Stimulated activated naive CD8-positive, alpha-beta T cell treated with anti-CD3 and anti-CD28 coated beads, Interleukin-15, Interleukin-2, amounts not matched to agents 100 U/mL and 50 U/mL, for 24 hours (primary cell): ENCODE results near the gene AKAP7.
"Not testable (repeated sequence)": the region's sequence is repeated elsewhere in the genome, so short reads cannot be mapped to it uniquely, and the experiment has no call there.

Experiments
- ATAC-seq: fragments of 150-1000 bp; cut with Tn5 transposase; one replicate; pipeline ENCODE4 v1.10.0; 2021
- DNase-seq: peaks from one replicate; pipeline ENCODE4 v3.0.0; 2021

AKAP7 gene

GRCh38 chr6:131135244-131136020, at the start of gene AKAP7:
TSS of gene AKAP7 (plus strand) at chr6:131135467. CDS start at chr6:131135764, 297 bp downstream.
- ATAC-seq (peak; percentile 82), DNase-seq (peak; percentile 73)

DNA sequence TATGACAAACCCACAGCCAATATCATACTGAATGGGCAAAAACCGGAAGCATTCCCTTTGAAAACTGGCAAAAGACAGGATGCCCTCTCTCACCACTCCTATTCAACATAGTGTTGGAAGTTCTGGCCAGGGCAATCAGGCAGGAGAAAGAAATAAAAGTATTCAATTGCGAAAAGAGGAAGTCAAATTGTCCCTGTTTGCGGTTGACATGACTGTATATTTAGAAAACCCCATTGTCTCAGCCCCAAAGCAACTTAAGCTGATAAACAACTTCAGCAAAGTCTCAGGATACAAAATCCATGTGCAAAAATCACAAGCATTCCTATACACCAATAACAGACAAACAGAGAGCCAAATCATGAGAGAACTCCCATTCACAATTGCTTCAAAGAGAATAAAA, 44.9 kb upstream of the AKAP7 start:
- ATAC-seq, result not testable (repeated sequence)

GRCh38 chr6:131091944-131092343, 43.3 kb upstream of the AKAP7 start:
- not testable (repeated sequence) for ATAC-seq

More for the DNA sequence above, 44.9 kb upstream of the AKAP7 start:
- DNase-seq, result not testable (repeated sequence)

GRCh38 chr6:131093334-131093733, 41.9 kb upstream of the AKAP7 start:
- DNase-seq, result no peak
- no peak for ATAC-seq

More at GRCh38 chr6:131091944-131092343, 43.3 kb upstream of the AKAP7 start:
- not testable (repeated sequence) for DNase-seq

- ATAC-seq (no peak), DNase-seq (no peak)
These were observed 38.5 kb upstream of the AKAP7 start for GRCh38 chr6:131096786-131097185.

DNA sequence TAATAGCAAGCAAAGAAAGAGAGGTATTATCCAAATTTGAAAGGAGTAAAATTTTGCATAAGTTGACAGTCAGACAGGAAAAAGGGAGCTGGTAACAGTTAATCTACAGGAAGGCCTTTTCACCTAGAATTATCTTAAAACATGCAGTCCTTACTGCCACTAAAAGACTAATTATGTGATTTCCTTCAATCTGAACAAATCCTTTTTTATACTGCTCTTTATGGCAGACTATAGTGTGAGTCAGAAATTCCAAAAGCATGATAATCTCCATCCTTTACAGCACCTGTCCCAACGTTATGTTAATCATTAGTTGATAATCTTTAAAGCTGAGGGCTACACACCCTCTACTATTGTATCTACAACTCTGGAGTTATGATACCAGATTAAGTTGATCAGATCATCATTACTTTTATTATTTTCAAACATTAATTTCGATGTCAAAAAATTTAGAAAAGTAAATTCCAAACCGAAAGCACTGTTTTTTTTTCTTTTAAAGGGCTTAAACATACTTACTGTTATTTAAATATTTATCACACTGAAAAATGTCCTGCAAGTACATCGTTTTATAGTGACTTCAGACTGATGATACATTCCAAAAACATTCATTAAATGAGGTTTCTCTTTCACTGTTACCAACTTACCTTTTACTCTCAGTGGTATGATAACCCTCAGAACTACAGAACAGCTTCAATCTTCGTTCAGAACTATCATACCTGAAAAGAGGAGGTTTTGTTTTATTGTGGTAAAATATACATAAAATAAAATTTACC, 33.2 kb upstream of the AKAP7 start:
- no peak for DNase-seq
- ATAC-seq, result no peak

DNA sequence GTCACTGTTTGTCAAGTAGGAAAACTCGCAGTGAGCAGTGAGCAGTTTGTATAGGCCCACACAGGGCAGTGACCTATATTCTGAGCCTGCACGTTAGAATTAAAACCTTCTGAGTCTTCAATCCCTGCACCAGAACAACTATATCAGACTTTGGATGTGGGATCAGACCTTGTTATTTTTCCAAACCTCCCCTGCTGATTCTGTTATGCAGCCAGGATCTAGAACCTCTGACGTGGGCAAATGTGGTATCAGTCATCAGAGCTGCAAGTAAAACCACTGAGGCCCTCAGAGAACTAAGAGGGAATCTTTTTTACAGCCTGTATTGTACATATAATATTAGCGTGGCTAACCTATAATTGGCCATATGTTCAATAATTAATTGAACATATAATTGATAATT, 32.0 kb upstream of the AKAP7 start:
- DNase-seq, result no peak
- ATAC-seq, result no peak

DNA sequence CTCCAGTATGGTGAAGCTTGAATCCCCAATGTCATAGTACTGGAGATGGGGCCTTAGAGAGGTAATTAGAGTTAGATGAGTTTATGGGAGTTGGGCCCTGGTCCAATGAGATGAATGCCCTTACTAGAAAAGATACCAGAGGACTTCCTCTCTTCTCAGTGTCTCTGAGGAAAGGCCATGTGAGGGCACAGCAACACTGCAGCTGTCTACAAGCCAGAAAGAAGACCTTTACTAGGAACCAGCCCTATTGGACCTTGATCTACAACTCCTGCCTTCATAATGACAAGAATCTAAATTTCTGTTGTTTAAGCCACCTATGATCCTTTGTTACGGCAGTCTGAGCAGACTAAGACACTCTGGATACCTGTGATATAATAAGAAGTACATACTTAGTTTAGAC, 31.4 kb upstream of the AKAP7 start:
- DNase-seq, result no peak
- no peak for ATAC-seq

GRCh38 chr6:131107151-131107550, 28.1 kb upstream of the AKAP7 start:
- ATAC-seq (no peak), DNase-seq (no peak)

- DNase-seq (no peak), ATAC-seq (no peak)
These were observed 23.0 kb upstream of the AKAP7 start for GRCh38 chr6:131112249-131112648.

- no peak for DNase-seq
- ATAC-seq, result no peak
These were observed 19.6 kb upstream of the AKAP7 start for GRCh38 chr6:131115651-131116050.

DNA sequence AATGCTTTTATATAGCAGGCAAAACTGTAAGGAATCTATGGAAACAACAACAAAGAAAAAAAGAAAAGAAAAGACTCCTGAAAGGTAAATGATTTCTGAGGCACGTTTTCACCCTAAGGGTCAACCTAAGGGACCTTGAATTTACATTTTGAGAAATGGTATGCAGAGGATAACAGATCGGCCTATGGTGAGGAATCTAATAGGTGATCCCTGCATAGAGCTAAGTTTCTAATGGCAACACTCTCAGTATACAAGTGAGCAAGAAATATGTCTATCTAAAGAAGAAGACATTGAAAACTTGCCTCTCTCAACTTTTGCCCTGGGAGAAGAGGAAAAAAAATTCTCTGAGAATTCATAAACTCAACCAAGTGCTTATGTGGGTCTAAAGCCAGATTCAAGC, 18.9 kb upstream of the AKAP7 start:
- ATAC-seq, result no peak

GRCh38 chr6:131116755-131117360, 18.4 kb upstream of the AKAP7 start:
- no peak for DNase-seq
- no peak for ATAC-seq

More for the DNA sequence above, 18.9 kb upstream of the AKAP7 start:
- DNase-seq, result no peak

- no peak for ATAC-seq
These were observed 17.4 kb upstream of the AKAP7 start for GRCh38 chr6:131117878-131118277.

DNA sequence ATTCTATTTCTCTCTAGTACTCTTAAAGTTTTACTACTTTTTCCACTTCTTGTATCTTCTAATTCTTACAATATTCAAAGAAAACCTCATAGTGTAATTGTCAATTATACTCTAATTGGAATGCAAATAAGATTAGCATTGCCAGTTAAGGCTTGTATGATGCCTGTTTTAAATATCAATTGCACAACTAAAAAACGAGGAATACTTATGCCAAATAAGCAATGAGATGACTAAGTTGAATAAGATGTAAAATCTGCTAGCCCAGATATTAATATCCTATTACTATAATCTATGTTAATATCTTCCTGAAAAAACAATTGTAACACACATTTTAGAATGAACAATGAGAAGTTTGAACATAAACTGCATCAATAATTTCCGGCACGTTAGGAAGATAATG, 13.3 kb upstream of the AKAP7 start:
- ATAC-seq, result no peak
- DNase-seq, result no peak

More at GRCh38 chr6:131117878-131118277, 17.4 kb upstream of the AKAP7 start:
- no peak for DNase-seq

GRCh38 chr6:131122516-131122915, 12.8 kb upstream of the AKAP7 start:
- no peak for DNase-seq
- ATAC-seq, result no peak

DNA sequence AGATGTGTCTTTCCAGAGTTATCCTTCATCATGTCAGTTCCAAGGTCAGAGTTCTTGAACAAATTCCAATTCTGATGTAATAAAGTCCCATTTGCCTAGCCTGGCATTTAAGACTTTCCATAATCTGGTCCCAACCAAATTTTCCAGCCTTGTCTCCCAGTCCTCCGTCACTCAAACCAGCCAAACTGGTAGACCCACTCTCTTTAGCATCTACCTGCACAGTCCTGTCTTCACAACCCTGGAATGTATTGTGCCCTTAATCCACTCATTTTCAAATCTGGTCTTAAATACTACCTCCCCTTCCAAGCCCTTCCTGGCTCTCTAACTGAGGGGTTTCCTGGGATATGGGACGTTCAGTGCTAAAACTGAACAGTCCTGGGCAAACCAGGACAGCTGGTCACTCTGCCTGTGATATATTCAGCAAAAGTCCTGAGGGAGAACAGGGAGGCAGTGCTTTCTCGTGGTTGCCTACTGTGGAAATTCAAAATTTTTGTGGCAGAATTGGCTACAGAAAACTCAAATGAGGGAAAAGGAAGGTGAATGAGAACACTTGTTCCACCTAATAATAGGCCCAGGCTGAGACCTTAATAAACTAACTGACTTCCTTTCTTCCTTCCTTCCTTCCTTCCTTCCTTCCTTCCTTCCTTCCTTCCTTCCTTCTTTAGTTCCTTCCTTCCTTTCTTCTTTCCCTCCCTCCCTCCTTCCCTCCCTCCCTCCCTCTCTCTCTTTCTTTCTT, 10.8 kb upstream of the AKAP7 start:
- ATAC-seq (no peak), DNase-seq (no peak)

GRCh38 chr6:131125431-131125830, 9.8 kb upstream of the AKAP7 start:
- no peak for DNase-seq
- ATAC-seq, result no peak

DNA sequence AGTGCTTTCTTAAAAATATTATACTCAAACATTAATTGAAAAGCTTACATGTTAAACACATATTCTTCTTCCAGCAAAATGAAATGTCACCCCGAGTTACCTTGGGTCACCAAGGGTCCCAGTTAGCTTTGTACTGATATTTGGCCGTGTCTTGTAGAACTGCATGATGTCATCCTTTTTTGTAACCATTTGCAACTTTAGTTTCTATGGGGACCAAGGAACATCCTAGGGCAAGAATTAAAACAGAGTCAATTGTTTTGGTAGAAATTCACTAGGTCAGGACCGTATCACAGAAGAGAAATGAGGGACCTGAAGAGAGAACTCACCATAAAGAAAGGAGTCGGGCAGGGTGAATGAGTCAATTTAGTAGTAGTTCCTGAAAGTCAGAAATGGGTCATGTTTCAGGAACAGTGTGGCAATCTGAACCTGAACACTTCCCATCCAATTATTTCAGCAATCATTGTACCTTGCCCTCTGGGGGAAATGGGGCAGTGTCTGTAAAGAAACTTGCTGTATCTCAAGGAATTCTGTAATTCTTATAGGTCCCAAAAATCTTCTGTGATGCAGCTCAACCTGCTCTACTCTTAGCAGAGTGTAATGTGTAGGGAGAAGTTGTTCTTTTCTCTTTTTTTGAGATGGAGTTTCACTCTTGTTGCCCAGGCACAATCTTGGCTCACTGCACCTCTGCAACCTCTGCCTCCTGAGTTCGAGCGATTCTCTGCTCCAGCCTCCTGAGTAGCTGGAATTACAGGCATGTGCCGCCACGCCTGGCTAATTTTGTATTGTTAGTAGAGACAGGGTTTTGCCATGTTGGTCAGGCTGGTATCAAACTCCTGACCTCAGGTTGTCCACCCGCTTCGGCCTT, 5.3 kb upstream of the AKAP7 start:
- DNase-seq (no peak), ATAC-seq (no peak)

DNA sequence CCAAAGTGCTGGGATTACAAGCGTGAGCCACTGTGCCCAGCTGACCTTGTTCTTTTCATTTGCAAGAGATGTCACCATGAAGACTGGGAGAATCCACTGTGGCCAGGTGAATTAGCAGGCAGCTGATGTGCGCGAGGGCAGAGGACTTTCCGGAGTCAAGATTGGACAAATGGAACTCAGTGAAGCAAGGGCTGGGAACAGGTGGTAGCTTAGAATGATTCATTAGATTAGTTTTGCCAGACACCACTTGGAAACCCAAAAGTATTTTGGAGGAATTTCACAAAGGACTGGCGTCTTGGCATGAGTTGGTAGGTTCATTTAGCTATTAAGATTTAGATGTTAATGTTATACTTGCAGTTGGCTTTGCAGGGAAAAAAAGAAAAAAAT, 4.7 kb upstream of the AKAP7 start:
- ATAC-seq (no peak), DNase-seq (no peak)

DNA sequence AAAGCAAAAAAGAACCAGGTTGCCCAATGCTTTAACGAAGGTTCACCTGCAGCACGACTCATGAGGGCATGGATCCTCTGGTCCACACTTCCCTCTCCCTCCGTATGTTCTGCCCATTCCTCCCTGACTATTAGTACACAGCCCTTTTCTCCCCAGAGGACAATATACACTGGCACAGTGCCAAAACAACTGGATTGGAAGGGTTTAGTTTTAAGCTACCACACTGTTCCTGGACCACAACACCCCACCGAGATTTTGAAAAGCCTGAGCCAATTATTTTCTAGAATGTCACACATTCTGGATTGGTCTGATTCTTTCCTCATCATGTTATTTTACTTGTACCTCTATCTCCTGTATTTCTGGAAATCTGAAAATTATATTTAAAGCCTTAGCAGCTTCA, 2.9 kb upstream of the AKAP7 start:
- no peak for DNase-seq
- ATAC-seq, result no peak
